Central memory CD4-positive, alpha-beta T cell (primary cell): ENCODE measurements around the gene ELK4.
A peak's percentile ranks its signal among the peaks of the same experiment; 100 is the strongest.

Experiments
- DNase-seq: peaks from one replicate; pipeline ENCODE4 v3.0.0; 2022
- total RNA-seq, 3 experiments: gene quantifications; one replicate each; lab custom pipeline; 2026; lab: John Stamatoyannopoulos, UW

Gene ELK4
- 146 to 218 (median 157) reads per million in 3 experiments for total RNA-seq

GRCh38 chr1:205631768-205632668 lies at the start of gene ELK4:
ELK4 (minus strand) TSS chr1:205632011; CDS start chr1:205623882, 8,129 bp downstream.
- DNase-seq = peak; percentile 99

- no peak for DNase-seq
Measured at GRCh38 chr1:205681364-205681763, 49.6 kb upstream of the ELK4 start.

- DNase-seq = no peak
Measured at GRCh38 chr1:205680073-205680851, 48.5 kb upstream of the ELK4 start, which contains the start of gene SLC45A3. SLC45A3 (minus strand) TSS chr1:205680509; CDS start chr1:205664656, 15,853 bp downstream.

- DNase-seq = no peak
Measured at GRCh38 chr1:205678286-205679111, 46.7 kb upstream of the ELK4 start.

GRCh38 chr1:205677167-205677566 lies 45.4 kb upstream of the ELK4 start:
- DNase-seq = no peak

GRCh38 chr1:205676597-205676996 lies 44.8 kb upstream of the ELK4 start:
- DNase-seq = no peak

GRCh38 chr1:205676002-205676401 lies 44.2 kb upstream of the ELK4 start:
- DNase-seq = no peak

- DNase-seq = no peak
Measured at GRCh38 chr1:205675247-205675646, 43.4 kb upstream of the ELK4 start.

GRCh38 chr1:205672970-205673369 lies 41.2 kb upstream of the ELK4 start:
- no peak for DNase-seq

- DNase-seq = no peak
Measured at GRCh38 chr1:205672395-205672889, 40.6 kb upstream of the ELK4 start.

GRCh38 chr1:205670611-205671430 lies 39.0 kb upstream of the ELK4 start:
- no peak for DNase-seq

- DNase-seq = no peak
Measured at GRCh38 chr1:205670150-205670446, 38.3 kb upstream of the ELK4 start.

GRCh38 chr1:205669341-205670149 lies 37.7 kb upstream of the ELK4 start:
- no peak for DNase-seq

GRCh38 chr1:205668951-205669340 lies 37.1 kb upstream of the ELK4 start:
- DNase-seq = no peak

- no peak for DNase-seq
Measured at GRCh38 chr1:205667909-205668643, 36.3 kb upstream of the ELK4 start.

GRCh38 chr1:205666372-205667166 lies 34.8 kb upstream of the ELK4 start:
- no peak for DNase-seq

GRCh38 chr1:205665201-205666045 lies 33.6 kb upstream of the ELK4 start:
- no peak for DNase-seq

GRCh38 chr1:205664399-205665017 lies 32.7 kb upstream of the ELK4 start:
- no peak for DNase-seq
